DND-41 (cell line): ENCODE results near the gene NDUFS7.

Source experiments
- ATAC-seq: fragments of 200-7000 bp; cut with Tn5 transposase; 3 replicates; pipeline ENCODE4 v1.9.1; 2021; ENCODE audit warnings: low read depth; ENCODE audit not compliant: insufficient read depth
- DNase-seq: peaks from one replicate; pipeline ENCODE4 v3.0.0-alpha.2; 2020
- H2AFZ ChIP-seq: 2 replicates; pipeline ENCODE4 v1.6.0; 2012; ENCODE audit warnings: low read depth, low read length
- H3K27ac ChIP-seq: 2 replicates; pipeline ENCODE4 v1.5.1; 2012; ENCODE audit warnings: low read length, inconsistent platforms
- H3K27me3 ChIP-seq: fragments of 200-600 bp; sonication (generic); 2 replicates; pipeline ENCODE4 v1.6.0; 2012; ENCODE audit warnings: low read length, mild to moderate bottlenecking, inconsistent platforms; ENCODE audit not compliant: insufficient read depth, poor library complexity
- H3K36me3 ChIP-seq: 2 replicates; pipeline ENCODE4 v1.5.1; 2012; ENCODE audit warnings: low read length, inconsistent platforms; ENCODE audit not compliant: insufficient read depth
- H3K4me1 ChIP-seq: 2 replicates; pipeline ENCODE4 v1.5.1; 2012; ENCODE audit warnings: mild to moderate bottlenecking, low read length; ENCODE audit not compliant: insufficient read depth
- H3K4me2 ChIP-seq: 2 replicates; pipeline ENCODE4 v1.6.0; 2012; ENCODE audit warnings: mild to moderate bottlenecking, moderate library complexity, low read length, inconsistent platforms; ENCODE audit not compliant: insufficient read depth
- H3K4me3 ChIP-seq, 2 experiments: fragments of 200-600 bp in 1 of 2; shearing (Covaris generic) in 1 of 2; 2 replicates each; pipeline ENCODE4 v1.5.1; 2012 to 2016; ENCODE audit warnings: inconsistent platforms in 2 of 2, low read length in 2 of 2, mild to moderate bottlenecking in 2 of 2, low read depth in 1 of 2, moderate library complexity in 1 of 2
- H3K79me2 ChIP-seq: 2 replicates; pipeline ENCODE4 v1.6.0; 2012; ENCODE audit warnings: low read length, inconsistent platforms; ENCODE audit not compliant: insufficient read depth
- H3K9ac ChIP-seq: 2 replicates; pipeline ENCODE4 v1.6.0; 2012; ENCODE audit warnings: low read depth, mild to moderate bottlenecking, inconsistent platforms, low read length, moderate library complexity
- H3K9me3 ChIP-seq: 2 replicates; pipeline ENCODE4 v1.5.1; 2012; ENCODE audit warnings: low read length, moderate library complexity, mild to moderate bottlenecking, inconsistent platforms; ENCODE audit not compliant: insufficient read depth, severe bottlenecking
- H4K20me1 ChIP-seq: 2 replicates; pipeline ENCODE4 v1.6.0; 2012; ENCODE audit warnings: low read length; ENCODE audit not compliant: insufficient read depth
- EZH2 ChIP-seq: IDR thresholded peaks from 3 replicates; pipeline ENCODE4 v1.6.1; 2012; ENCODE audit warnings: borderline replicate concordance, low read depth, mild to moderate bottlenecking, moderate library complexity, low read length, inconsistent platforms; ENCODE audit not compliant: severe bottlenecking
- TF ChIP-seq, protein P1 (sequence below): IDR thresholded peaks from 2 replicates; pipeline ENCODE4 v1.5.1; 2012; ENCODE audit warnings: borderline replicate concordance, low read length, moderate library complexity, mild to moderate bottlenecking; ENCODE audit not compliant: poor library complexity, severe bottlenecking; ENCODE audit errors: extremely low read depth

Gene NDUFS7

DNA sequence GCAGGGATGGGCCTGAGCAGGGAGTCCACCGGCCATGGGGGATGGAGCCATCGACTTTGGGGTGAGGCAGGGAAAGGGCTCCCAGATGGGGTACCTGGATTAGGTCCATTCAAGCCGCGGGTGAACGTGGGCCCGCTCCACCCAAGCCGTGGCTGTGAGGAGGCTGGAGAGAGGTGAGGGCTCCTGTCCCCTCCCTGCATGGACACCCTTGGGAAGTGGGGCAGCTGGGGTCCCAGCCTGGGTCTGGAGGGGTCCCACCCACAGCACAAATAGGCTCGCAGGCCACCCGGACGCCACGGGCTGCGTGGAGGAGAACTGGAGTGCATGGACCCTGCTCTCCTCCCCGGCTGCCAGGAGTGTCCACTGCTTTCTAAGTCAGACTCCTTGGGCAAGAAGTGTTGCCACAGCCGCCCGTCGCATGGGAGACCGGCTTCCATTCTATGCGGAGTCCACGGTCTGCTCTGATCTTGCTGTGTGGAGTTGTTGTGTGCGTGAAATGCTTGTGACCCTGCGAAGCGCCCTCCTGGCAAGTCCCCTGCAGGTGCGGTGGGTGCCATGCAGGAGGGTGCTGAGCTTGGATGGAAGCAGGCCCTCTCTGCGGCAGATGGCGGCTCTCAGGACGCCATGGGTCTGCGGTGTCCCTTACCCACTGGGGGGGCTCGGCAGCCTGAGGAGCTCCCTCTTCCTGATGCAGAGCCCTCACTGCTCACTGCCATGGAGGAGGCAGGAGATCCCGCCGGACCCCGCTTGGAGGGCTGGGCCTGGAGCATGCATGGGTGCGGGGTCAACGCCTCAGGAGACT is 25.7 kb downstream of the NDUFS7 start:
- peak overlapping the region; percentile 57 for H3K27ac ChIP-seq
- peaks cover 59% of the 10 kb centered on the region for H3K36me3 ChIP-seq
- TF ChIP-seq EZH2: no peak
- TF ChIP-seq, protein P1, sequence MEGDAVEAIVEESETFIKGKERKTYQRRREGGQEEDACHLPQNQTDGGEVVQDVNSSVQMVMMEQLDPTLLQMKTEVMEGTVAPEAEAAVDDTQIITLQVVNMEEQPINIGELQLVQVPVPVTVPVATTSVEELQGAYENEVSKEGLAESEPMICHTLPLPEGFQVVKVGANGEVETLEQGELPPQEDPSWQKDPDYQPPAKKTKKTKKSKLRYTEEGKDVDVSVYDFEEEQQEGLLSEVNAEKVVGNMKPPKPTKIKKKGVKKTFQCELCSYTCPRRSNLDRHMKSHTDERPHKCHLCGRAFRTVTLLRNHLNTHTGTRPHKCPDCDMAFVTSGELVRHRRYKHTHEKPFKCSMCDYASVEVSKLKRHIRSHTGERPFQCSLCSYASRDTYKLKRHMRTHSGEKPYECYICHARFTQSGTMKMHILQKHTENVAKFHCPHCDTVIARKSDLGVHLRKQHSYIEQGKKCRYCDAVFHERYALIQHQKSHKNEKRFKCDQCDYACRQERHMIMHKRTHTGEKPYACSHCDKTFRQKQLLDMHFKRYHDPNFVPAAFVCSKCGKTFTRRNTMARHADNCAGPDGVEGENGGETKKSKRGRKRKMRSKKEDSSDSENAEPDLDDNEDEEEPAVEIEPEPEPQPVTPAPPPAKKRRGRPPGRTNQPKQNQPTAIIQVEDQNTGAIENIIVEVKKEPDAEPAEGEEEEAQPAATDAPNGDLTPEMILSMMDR: no peak
- H2AFZ ChIP-seq: no peak overlapping the region
- H3K79me2 ChIP-seq: peaks cover 69% of the 10 kb centered on the region
- H3K9ac ChIP-seq: peak overlapping the region; percentile 100
- H3K4me2 ChIP-seq: peak overlapping the region; percentile 84
- peaks cover 55% of the 10 kb centered on the region for H3K4me1 ChIP-seq
- ATAC-seq: no peak
- no peaks in the 10 kb centered on the region for H3K27me3 ChIP-seq
- H4K20me1 ChIP-seq: peaks cover 61% of the 10 kb centered on the region
- no peak for DNase-seq
- peak overlapping the region; percentile 37 to 60; a peak in 3 of 4 replicates for H3K4me3 ChIP-seq
- no peaks in the 10 kb centered on the region for H3K9me3 ChIP-seq

DNA sequence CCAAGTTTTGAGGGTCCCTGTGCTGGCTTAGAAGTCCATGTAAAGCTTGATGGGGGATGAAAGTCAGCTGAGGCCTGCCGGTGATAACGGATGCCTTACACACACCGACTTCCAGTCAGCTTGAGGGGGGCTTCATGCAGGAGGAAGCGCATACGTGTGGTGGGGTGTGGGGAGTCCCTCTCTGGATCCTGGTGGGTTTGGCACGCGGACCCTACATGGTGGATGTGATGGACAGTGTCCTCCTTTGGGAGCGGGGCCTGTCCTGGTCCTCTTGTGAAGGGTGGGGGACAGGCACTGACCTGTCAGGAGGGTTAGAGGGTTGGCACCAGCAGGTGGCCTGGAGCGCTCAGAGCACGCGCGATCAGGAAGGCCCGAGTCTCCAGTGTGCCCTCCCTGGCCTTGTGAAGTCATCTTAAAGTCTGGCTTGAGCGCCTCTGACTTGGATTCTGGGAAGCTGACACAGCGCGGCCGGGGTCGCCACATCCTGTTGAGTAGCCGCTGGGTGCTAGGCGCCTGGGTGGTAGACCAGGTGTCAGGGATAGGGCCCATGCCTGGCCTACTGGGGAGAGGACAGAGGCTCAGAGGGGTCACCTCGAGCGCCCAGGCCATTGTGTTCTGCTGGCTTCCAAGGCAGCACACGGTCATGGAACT is 26.6 kb downstream of the NDUFS7 start:
- Histone ChIP-seq H3K4me2 (peak overlapping the region; percentile 84), H3K4me1 (peaks cover 55% of the 10 kb centered on the region), H3K36me3 (peaks cover 63% of the 10 kb centered on the region), H3K27me3 (no peaks in the 10 kb centered on the region), H3K9ac (peak overlapping the region; percentile 100), H3K27ac (peak overlapping the region; percentile 57), H2AFZ (no peak overlapping the region), H3K4me3 (peak overlapping the region in 1 of 2 experiments; percentile 60; a peak in 2 of 4 replicates), H3K9me3 (no peaks in the 10 kb centered on the region), H4K20me1 (peaks cover 67% of the 10 kb centered on the region), H3K79me2 (peaks cover 78% of the 10 kb centered on the region)
- TF ChIP-seq EZH2: no peak
- TF ChIP-seq, protein P1: no peak
- DNase-seq (no peak), ATAC-seq (no peak)

DNA sequence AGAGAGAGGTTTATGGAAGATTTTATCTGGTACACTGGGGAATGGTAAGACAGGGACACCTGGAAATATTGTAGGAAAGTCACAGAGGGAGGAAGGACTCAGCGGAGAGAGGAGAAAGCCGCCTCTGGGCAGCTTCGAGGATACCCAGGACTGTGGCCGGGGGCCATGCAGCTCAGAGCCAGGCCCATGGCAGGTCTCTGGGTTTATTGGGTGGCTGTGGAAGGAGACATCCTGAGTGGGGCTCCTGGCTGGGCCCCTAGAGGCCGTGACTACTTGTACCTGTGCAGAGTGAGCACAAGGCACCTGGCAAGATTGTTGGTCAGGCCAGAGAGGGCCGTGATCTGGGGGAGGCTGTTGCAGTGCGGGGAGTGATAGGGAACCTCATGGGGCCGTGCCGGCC is 27.1 kb downstream of the NDUFS7 start:
- H3K27me3 ChIP-seq: no peaks in the 10 kb centered on the region
- peaks cover 73% of the 10 kb centered on the region for H4K20me1 ChIP-seq
- H2AFZ ChIP-seq: no peak overlapping the region
- H3K79me2 ChIP-seq: peaks cover 83% of the 10 kb centered on the region
- peak overlapping the region; percentile 84; the same call in 1 of the 2 replicates for H3K4me2 ChIP-seq
- no peaks in the 10 kb centered on the region for H3K9me3 ChIP-seq
- H3K36me3 ChIP-seq: peaks cover 69% of the 10 kb centered on the region
- DNase-seq (no peak), ATAC-seq (no peak)
- TF ChIP-seq, protein P1: no peak
- TF ChIP-seq EZH2: no peak
- H3K27ac ChIP-seq: peak overlapping the region; percentile 57; the same call in 1 of the 2 replicates
- H3K9ac ChIP-seq: peak overlapping the region; percentile 100
- peaks cover 55% of the 10 kb centered on the region for H3K4me1 ChIP-seq
- H3K4me3 ChIP-seq: peak overlapping the region in 1 of 2 experiments; percentile 60; a peak in 1 of 4 replicates
